ENCODE results near the gene CLIC3. TPM values are rescaled to one million over a fixed set of nuclear protein-coding genes. Genes with fewer than 3 reads are reported as not detected.

Gene CLIC3
- total and polyA plus RNA-seq, 5 donors from 2014 or later: 0.38 to 4.5 (median 2.2) TPM

- H3K4me1 Mint-ChIP-seq: peaks cover 0 to 7% (median 0%) of the 10 kb centered on the region in 4 donors
- H3K4me3 ChIP-seq (ENCODE audit: low read depth, low read length): no peak overlapping the region
- no peaks in the 10 kb centered on the region for H3K9me3 ChIP-seq (ENCODE audit: control insufficient read depth in 2 of 2, low read length in 2 of 2)
- H3K27me3 Mint-ChIP-seq: no peaks in the 10 kb centered on the region
- no peak overlapping the region for H3K4me3 Mint-ChIP-seq
- H3K36me3 Mint-ChIP-seq: peaks cover 4% of the 10 kb centered on the region
- H3K4me1 ChIP-seq (ENCODE audit: control insufficient read depth, insufficient read depth, low read length, poor library complexity, severe bottlenecking): no peaks in the 10 kb centered on the region
- H3K27me3 ChIP-seq (ENCODE audit: control insufficient read depth, insufficient read depth, low read length): no peaks in the 10 kb centered on the region
- peaks cover 0 to 2% (median 0%) of the 10 kb centered on the region in 7 donors for H3K9me3 Mint-ChIP-seq
- ATAC-seq (ENCODE audit: low read depth in 2 of 2): no peak
- no peak for DNase-seq
- H3K36me3 ChIP-seq (ENCODE audit: control insufficient read depth, insufficient read depth, low read length): peaks cover 8% of the 10 kb centered on the region
- no peak overlapping the region for H3K27ac ChIP-seq (ENCODE audit: insufficient read depth, low read length, poor library complexity, severe bottlenecking)
- H3K27ac Mint-ChIP-seq: no peak overlapping the region
Observed at GRCh38 chr9:137018761-137019559, 22.6 kb upstream of the CLIC3 start.

GRCh38 chr9:137017791-137018497 lies 21.6 kb upstream of the CLIC3 start:
- H3K27me3 Mint-ChIP-seq: no peaks in the 10 kb centered on the region
- peaks cover 0 to 7% (median 0%) of the 10 kb centered on the region in 4 donors for H3K4me1 Mint-ChIP-seq
- no peak for ATAC-seq (ENCODE audit: low read depth in 2 of 2)
- Histone ChIP-seq H3K9me3 (ENCODE audit: control insufficient read depth in 2 of 2, low read length in 2 of 2) (no peaks in the 10 kb centered on the region), H3K4me1 (ENCODE audit: control insufficient read depth, insufficient read depth, low read length, poor library complexity, severe bottlenecking) (no peaks in the 10 kb centered on the region), H3K36me3 (ENCODE audit: control insufficient read depth, insufficient read depth, low read length) (peaks cover 11% of the 10 kb centered on the region), H3K4me3 (ENCODE audit: low read depth, low read length) (no peak overlapping the region), H3K27ac (ENCODE audit: insufficient read depth, low read length, poor library complexity, severe bottlenecking) (no peak overlapping the region), H3K27me3 (ENCODE audit: control insufficient read depth, insufficient read depth, low read length) (no peaks in the 10 kb centered on the region)
- no peak for DNase-seq
- H3K4me3 Mint-ChIP-seq: no peak overlapping the region
- peaks cover 4% of the 10 kb centered on the region for H3K36me3 Mint-ChIP-seq
- no peak overlapping the region for H3K27ac Mint-ChIP-seq
- H3K9me3 Mint-ChIP-seq: peaks cover 0 to 2% (median 0%) of the 10 kb centered on the region in 7 donors

- H3K4me1 ChIP-seq (ENCODE audit: control insufficient read depth, insufficient read depth, low read length, poor library complexity, severe bottlenecking): no peaks in the 10 kb centered on the region
- no peak for ATAC-seq (ENCODE audit: low read depth in 2 of 2)
- Mint-ChIP-seq H3K9me3 (peaks cover 0 to 2% (median 0%) of the 10 kb centered on the region in 7 donors), H3K27ac (no peak overlapping the region), H3K36me3 (peaks cover 4% of the 10 kb centered on the region), H3K4me3 (peak overlapping the region in 1 of 4 donors; percentile 4), H3K4me1 (peaks cover 0 to 6% (median 0%) of the 10 kb centered on the region in 4 donors), H3K27me3 (no peaks in the 10 kb centered on the region)
- H3K9me3 ChIP-seq (ENCODE audit: control insufficient read depth in 2 of 2, low read length in 2 of 2): no peaks in the 10 kb centered on the region
- no peak for DNase-seq
- peaks cover 11% of the 10 kb centered on the region for H3K36me3 ChIP-seq (ENCODE audit: control insufficient read depth, insufficient read depth, low read length)
- H3K4me3 ChIP-seq (ENCODE audit: low read depth, low read length): no peak overlapping the region
- no peaks in the 10 kb centered on the region for H3K27me3 ChIP-seq (ENCODE audit: control insufficient read depth, insufficient read depth, low read length)
- no peak overlapping the region for H3K27ac ChIP-seq (ENCODE audit: insufficient read depth, low read length, poor library complexity, severe bottlenecking)
Observed at GRCh38 chr9:137017071-137017470, 20.7 kb upstream of the CLIC3 start.

GRCh38 chr9:137016436-137016835 lies 20.1 kb upstream of the CLIC3 start:
- Mint-ChIP-seq H3K27me3 (no peaks in the 10 kb centered on the region), H3K4me1 (peaks cover 0 to 5% (median 0%) of the 10 kb centered on the region in 4 donors), H3K9me3 (peaks cover 0 to 2% (median 0%) of the 10 kb centered on the region in 7 donors), H3K27ac (no peak overlapping the region), H3K4me3 (no peak overlapping the region), H3K36me3 (peaks cover 4% of the 10 kb centered on the region)
- H3K27ac ChIP-seq (ENCODE audit: insufficient read depth, low read length, poor library complexity, severe bottlenecking): no peak overlapping the region
- H3K36me3 ChIP-seq (ENCODE audit: control insufficient read depth, insufficient read depth, low read length): peaks cover 11% of the 10 kb centered on the region
- H3K27me3 ChIP-seq (ENCODE audit: control insufficient read depth, insufficient read depth, low read length): no peaks in the 10 kb centered on the region
- no peaks in the 10 kb centered on the region for H3K4me1 ChIP-seq (ENCODE audit: control insufficient read depth, insufficient read depth, low read length, poor library complexity, severe bottlenecking)
- no peak for ATAC-seq (ENCODE audit: low read depth in 2 of 2)
- H3K4me3 ChIP-seq (ENCODE audit: low read depth, low read length): no peak overlapping the region
- H3K9me3 ChIP-seq (ENCODE audit: control insufficient read depth in 2 of 2, low read length in 2 of 2): no peaks in the 10 kb centered on the region
- DNase-seq: no peak

GRCh38 chr9:137015976-137016375 lies 19.6 kb upstream of the CLIC3 start:
- no peak overlapping the region for H3K4me3 ChIP-seq (ENCODE audit: low read depth, low read length)
- Mint-ChIP-seq H3K4me1 (peaks cover 0 to 5% (median 0%) of the 10 kb centered on the region in 4 donors), H3K27ac (no peak overlapping the region), H3K4me3 (no peak overlapping the region), H3K9me3 (peaks cover 0 to 2% (median 0%) of the 10 kb centered on the region in 7 donors), H3K27me3 (no peaks in the 10 kb centered on the region), H3K36me3 (peaks cover 4% of the 10 kb centered on the region)
- H3K4me1 ChIP-seq (ENCODE audit: control insufficient read depth, insufficient read depth, low read length, poor library complexity, severe bottlenecking): no peaks in the 10 kb centered on the region
- H3K36me3 ChIP-seq (ENCODE audit: control insufficient read depth, insufficient read depth, low read length): peaks cover 11% of the 10 kb centered on the region
- H3K9me3 ChIP-seq (ENCODE audit: control insufficient read depth in 2 of 2, low read length in 2 of 2): no peaks in the 10 kb centered on the region
- ATAC-seq (ENCODE audit: low read depth in 2 of 2): no peak
- no peak for DNase-seq
- H3K27ac ChIP-seq (ENCODE audit: insufficient read depth, low read length, poor library complexity, severe bottlenecking): no peak overlapping the region
- H3K27me3 ChIP-seq (ENCODE audit: control insufficient read depth, insufficient read depth, low read length): no peaks in the 10 kb centered on the region

GRCh38 chr9:137015540-137015930 lies 19.2 kb upstream of the CLIC3 start:
- no peaks in the 10 kb centered on the region for H3K4me1 ChIP-seq (ENCODE audit: control insufficient read depth, insufficient read depth, low read length, poor library complexity, severe bottlenecking)
- H3K27ac ChIP-seq (ENCODE audit: insufficient read depth, low read length, poor library complexity, severe bottlenecking): no peak overlapping the region
- Mint-ChIP-seq H3K36me3 (peaks cover 4% of the 10 kb centered on the region), H3K4me3 (no peak overlapping the region), H3K27me3 (no peaks in the 10 kb centered on the region), H3K9me3 (peaks cover 0 to 2% (median 0%) of the 10 kb centered on the region in 7 donors), H3K27ac (no peak overlapping the region), H3K4me1 (peaks cover 0 to 5% (median 0%) of the 10 kb centered on the region in 4 donors)
- ATAC-seq (ENCODE audit: low read depth in 2 of 2) (no peak), DNase-seq (no peak)
- H3K27me3 ChIP-seq (ENCODE audit: control insufficient read depth, insufficient read depth, low read length): no peaks in the 10 kb centered on the region
- peaks cover 11% of the 10 kb centered on the region for H3K36me3 ChIP-seq (ENCODE audit: control insufficient read depth, insufficient read depth, low read length)
- no peaks in the 10 kb centered on the region for H3K9me3 ChIP-seq (ENCODE audit: control insufficient read depth in 2 of 2, low read length in 2 of 2)
- no peak overlapping the region for H3K4me3 ChIP-seq (ENCODE audit: low read depth, low read length)

- Mint-ChIP-seq H3K4me3 (no peak overlapping the region), H3K4me1 (peaks cover 0 to 5% (median 0%) of the 10 kb centered on the region in 4 donors), H3K27ac (no peak overlapping the region), H3K36me3 (peaks cover 4% of the 10 kb centered on the region), H3K27me3 (no peaks in the 10 kb centered on the region), H3K9me3 (peaks cover 0 to 2% (median 0%) of the 10 kb centered on the region in 7 donors)
- Histone ChIP-seq H3K27me3 (ENCODE audit: control insufficient read depth, insufficient read depth, low read length) (no peaks in the 10 kb centered on the region), H3K4me1 (ENCODE audit: control insufficient read depth, insufficient read depth, low read length, poor library complexity, severe bottlenecking) (no peaks in the 10 kb centered on the region), H3K36me3 (ENCODE audit: control insufficient read depth, insufficient read depth, low read length) (peaks cover 11% of the 10 kb centered on the region), H3K9me3 (ENCODE audit: control insufficient read depth in 2 of 2, low read length in 2 of 2) (no peaks in the 10 kb centered on the region), H3K4me3 (ENCODE audit: low read depth, low read length) (no peak overlapping the region), H3K27ac (ENCODE audit: insufficient read depth, low read length, poor library complexity, severe bottlenecking) (no peak overlapping the region)
- ATAC-seq (ENCODE audit: low read depth in 2 of 2): no peak
- DNase-seq: no peak
Observed at GRCh38 chr9:137014776-137015539, 18.6 kb upstream of the CLIC3 start.

Measured in CD4-positive, CD25-positive, alpha-beta regulatory T cell (primary cell).